Endodermal cell (in vitro differentiated cells): ENCODE data around the gene LMAN2L. TPM values are rescaled to one million over a fixed set of nuclear protein-coding genes. Genes with fewer than 3 reads are reported as not detected.
A peak's percentile ranks its signal among the peaks of the same experiment; 100 is the strongest.

Source experiments
- DNase-seq: peaks from one replicate; pipeline ENCODE4 v3.0.0-alpha.2; 2017
- H3K27ac ChIP-seq: 2 replicates; pipeline ENCODE4 v1.5.1; 2013; ENCODE audit warnings: mild to moderate bottlenecking, low read depth, low read length, moderate library complexity
- H3K27me3 ChIP-seq: 2 replicates; pipeline ENCODE4 v1.6.1; 2013; ENCODE audit warnings: mild to moderate bottlenecking, low read length, moderate library complexity; ENCODE audit not compliant: insufficient read depth, control insufficient read depth, poor library complexity, severe bottlenecking
- H3K36me3 ChIP-seq: 2 replicates; pipeline ENCODE4 v1.7.0; 2013; ENCODE audit warnings: mild to moderate bottlenecking, low read length, moderate library complexity; ENCODE audit not compliant: control insufficient read depth, insufficient read depth
- H3K4me1 ChIP-seq: one replicate; pipeline ENCODE4 v1.7.0; 2013; ENCODE audit warnings: low read length; ENCODE audit not compliant: control insufficient read depth, insufficient read depth
- H3K4me3 ChIP-seq: 2 replicates; pipeline ENCODE4 v1.5.1; 2013; ENCODE audit warnings: mild to moderate bottlenecking, low read length, moderate library complexity
- H3K9ac ChIP-seq: 2 replicates; pipeline ENCODE4 v1.6.1; 2013; ENCODE audit warnings: mild to moderate bottlenecking, low read length, moderate library complexity; ENCODE audit not compliant: poor library complexity, severe bottlenecking; ENCODE audit errors: extremely low read depth
- H3K9me3 ChIP-seq: 2 replicates; pipeline ENCODE4 v1.6.1; 2013; ENCODE audit warnings: mild to moderate bottlenecking, low read length, moderate library complexity; ENCODE audit not compliant: control insufficient read depth
- H3K27ac Mint-ChIP-seq: 2 replicates; pipeline ENCODE4 v1.8.0; 2020; ENCODE audit warnings: mixed read lengths
- H3K27me3 Mint-ChIP-seq: 2 replicates; pipeline ENCODE4 v1.8.0; 2021; ENCODE audit warnings: mild to moderate bottlenecking, mixed read lengths; ENCODE audit not compliant: insufficient read depth
- H3K36me3 Mint-ChIP-seq: 2 replicates; pipeline ENCODE4 v1.8.0; 2020; ENCODE audit warnings: low read depth, mixed read lengths
- H3K4me1 Mint-ChIP-seq: 2 replicates; pipeline ENCODE4 v1.8.0; 2020; ENCODE audit warnings: mixed read lengths
- H3K4me3 Mint-ChIP-seq: 2 replicates; pipeline ENCODE4 v1.8.0; 2020; ENCODE audit warnings: mild to moderate bottlenecking, moderate library complexity, mixed read lengths
- H3K9me3 Mint-ChIP-seq: 2 replicates; pipeline ENCODE4 v1.8.0; 2020; ENCODE audit warnings: mild to moderate bottlenecking, mixed read lengths
- CTCF ChIP-seq: fragments of 200-600 bp; sonication (generic); conservative IDR thresholded peaks from 2 replicates; pipeline ENCODE4 v1.5.0; 2021; ENCODE audit warnings: antibody characterized with exemption, mild to moderate bottlenecking
- whole genome bisulfite sequencing, 2 experiments: methylation state at CpG; one replicate each; pipeline versions ENCODE4 v1.1.5 to v1.1.7; 2013; ENCODE audit warnings: missing lambda C conversion rate in 2 of 2, mixed read lengths in 1 of 2; ENCODE audit not compliant: insufficient coverage in 1 of 2, insufficient read length in 1 of 2; 5-methylcytosine and 5-hydroxymethylcytosine counted together
- total RNA-seq, 2 donors: library from RNA; stranded (reverse); fragmentation: NEBNext Ultra II Directional in 1 of 2; extraction: Animal tissue kit (Norgen Biotek cat#: 25700) in 1 of 2; gene quantifications; 2 replicates in 1 of 2; 3 replicates in 1 of 2; pipeline ENCODE4 v1.2.1, GENCODE V29; 2021

LMAN2L gene
- total RNA-seq, 2 donors from 2014 or later, result 24.4 to 30.4 TPM

GRCh38 chr2:96771796-96772618 lies 32.1 kb upstream of the LMAN2L start:
- Mint-ChIP-seq H3K4me3 (no peak overlapping the region), H3K27me3 (no peaks in the 10 kb centered on the region), H3K36me3 (peaks cover 14% of the 10 kb centered on the region), H3K9me3 (no peaks in the 10 kb centered on the region), H3K27ac (peak overlapping the region; percentile 32), H3K4me1 (peaks cover 20% of the 10 kb centered on the region)
- Histone ChIP-seq H3K36me3 (no peaks in the 10 kb centered on the region), H3K27me3 (no peaks in the 10 kb centered on the region), H3K4me1 (no peaks in the 10 kb centered on the region), H3K27ac (no peak overlapping the region), H3K9ac (no peak overlapping the region), H3K4me3 (no peak overlapping the region), H3K9me3 (no peaks in the 10 kb centered on the region)
- no peak for DNase-seq
- 95 to 100% methylated on average over 2 to 20 of the region's 20 CpGs for WGBS, 2 experiments
- no peak for TF ChIP-seq CTCF

DNA sequence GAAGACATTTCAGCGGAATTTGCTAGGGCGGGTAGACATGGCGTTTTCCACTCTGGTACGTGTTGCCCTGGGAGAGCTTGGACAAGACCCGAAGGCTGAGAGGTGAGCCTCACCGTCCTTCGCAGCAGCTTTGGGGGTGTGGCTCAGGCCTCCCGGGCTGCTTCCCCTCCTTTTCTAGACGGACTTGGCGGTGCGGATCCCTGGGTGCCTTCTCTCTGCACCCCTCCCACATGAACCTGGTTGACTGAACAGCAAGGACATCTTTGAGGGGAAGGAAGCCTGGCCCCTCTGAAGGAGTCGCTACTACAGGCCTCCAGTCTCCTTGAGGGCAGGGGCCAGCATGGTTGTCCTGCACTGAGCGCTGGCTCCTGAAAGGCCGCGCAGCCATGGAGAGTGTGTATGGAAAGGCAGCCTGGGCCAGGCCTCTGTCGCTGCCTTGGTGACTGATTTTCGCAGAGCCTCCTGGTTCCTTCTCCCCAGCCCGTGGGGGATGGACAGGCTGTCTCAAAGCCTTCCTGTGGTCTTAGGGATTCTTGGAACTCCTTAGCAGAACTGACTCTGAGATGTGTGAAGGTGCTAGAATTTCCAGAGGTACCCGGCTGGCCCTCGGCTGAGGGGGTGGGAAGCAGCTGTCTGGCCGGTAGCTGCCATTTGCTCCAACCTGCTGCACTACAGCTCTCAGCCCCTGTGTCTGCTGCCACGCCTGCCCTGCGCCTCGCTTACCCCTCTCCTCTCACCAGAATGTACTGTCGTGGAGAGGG lies 30.8 kb upstream of the LMAN2L start:
- H3K27ac ChIP-seq, result peak overlapping the region; percentile 30
- no peak overlapping the region for H3K27ac Mint-ChIP-seq
- no peaks in the 10 kb centered on the region for H3K36me3 ChIP-seq

DNA sequence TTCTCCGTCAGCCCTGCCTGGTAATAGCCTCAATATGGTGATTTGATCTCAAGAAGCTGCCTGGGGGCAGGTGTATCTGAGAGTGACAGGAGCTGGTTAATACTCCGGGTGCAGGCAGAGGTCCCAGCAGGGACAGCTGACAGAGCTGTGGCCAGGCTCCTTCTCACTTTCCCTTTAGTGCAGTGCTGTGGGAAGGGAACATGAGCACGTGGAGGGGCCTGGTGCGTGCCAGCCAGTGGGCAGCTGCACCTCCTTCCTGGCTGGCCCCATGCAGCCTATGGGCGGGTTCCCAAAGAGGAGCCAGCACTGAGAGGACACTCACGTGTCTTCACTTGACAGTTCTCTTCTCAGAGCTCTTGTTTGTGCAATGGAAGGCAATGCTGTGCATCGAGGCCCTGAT lies 29.9 kb upstream of the LMAN2L start:
- Mint-ChIP-seq H3K27me3 (no peaks in the 10 kb centered on the region), H3K36me3 (peaks cover 18% of the 10 kb centered on the region), H3K9me3 (no peaks in the 10 kb centered on the region), H3K4me1 (peaks cover 20% of the 10 kb centered on the region), H3K27ac (no peak overlapping the region), H3K4me3 (no peak overlapping the region)
- no peaks in the 10 kb centered on the region for H3K9me3 ChIP-seq
- no peak for TF ChIP-seq CTCF
- H3K27ac ChIP-seq, result no peak overlapping the region
- WGBS, 2 experiments, result 91 to 95% methylated on average over 4 to 7 of the region's 7 CpGs
- no peaks in the 10 kb centered on the region for H3K27me3 ChIP-seq
- no peaks in the 10 kb centered on the region for H3K36me3 ChIP-seq
- no peak for DNase-seq
- H3K4me1 ChIP-seq, result no peaks in the 10 kb centered on the region
- H3K9ac ChIP-seq, result no peak overlapping the region
- no peak overlapping the region for H3K4me3 ChIP-seq

More for the DNA sequence above, 30.8 kb upstream of the LMAN2L start:
- Histone ChIP-seq H3K4me3 (no peak overlapping the region), H3K9ac (no peak overlapping the region), H3K9me3 (no peaks in the 10 kb centered on the region), H3K27me3 (no peaks in the 10 kb centered on the region), H3K4me1 (no peaks in the 10 kb centered on the region)
- H3K27me3 Mint-ChIP-seq, result no peaks in the 10 kb centered on the region
- no peak for TF ChIP-seq CTCF
- H3K9me3 Mint-ChIP-seq, result no peaks in the 10 kb centered on the region
- WGBS, 2 experiments, result 92 to 96% methylated on average over 15 to 25 of the region's 25 CpGs
- peaks cover 18% of the 10 kb centered on the region for H3K36me3 Mint-ChIP-seq
- DNase-seq, result no peak
- H3K4me1 Mint-ChIP-seq, result peaks cover 20% of the 10 kb centered on the region
- H3K4me3 Mint-ChIP-seq, result no peak overlapping the region
